Osteoblast (primary cell): ENCODE measurements around the gene KCNC1. TPM values are rescaled to one million over a fixed set of nuclear protein-coding genes. Genes with fewer than 3 reads are reported as not detected.

Experiments used
- DNase-seq: peaks from one replicate; pipeline ENCODE4 v3.0.0; 2011; ENCODE audit warnings: low spot score, mixed read lengths; ENCODE audit not compliant: insufficient read length; ENCODE audit errors: missing footprints
- H2AFZ ChIP-seq: 2 replicates; pipeline ENCODE4 v1.6.0; 2011; ENCODE audit warnings: mild to moderate bottlenecking, low read length
- H3K27ac ChIP-seq: 2 replicates; pipeline ENCODE4 v1.5.1; 2011; ENCODE audit warnings: mild to moderate bottlenecking, low read depth, low read length, moderate library complexity
- H3K27me3 ChIP-seq: 2 replicates; pipeline ENCODE4 v1.6.0; 2012; ENCODE audit warnings: mild to moderate bottlenecking, control low read depth, inconsistent platforms, low read length, moderate library complexity; ENCODE audit not compliant: insufficient read depth
- H3K36me3 ChIP-seq: 2 replicates; pipeline ENCODE4 v1.5.1; 2011; ENCODE audit warnings: mild to moderate bottlenecking, low read length, control low read depth, moderate library complexity; ENCODE audit not compliant: insufficient read depth
- H3K4me1 ChIP-seq: 2 replicates; pipeline ENCODE4 v1.5.1; 2011; ENCODE audit warnings: mild to moderate bottlenecking, low read length, control low read depth, moderate library complexity; ENCODE audit not compliant: insufficient read depth
- H3K4me2 ChIP-seq: 2 replicates; pipeline ENCODE4 v1.6.0; 2011; ENCODE audit warnings: mild to moderate bottlenecking, low read length; ENCODE audit not compliant: insufficient read depth
- H3K4me3 ChIP-seq: fragments of 200-600 bp; sonication (generic); 3 replicates; pipeline ENCODE4 v1.5.1; 2012; ENCODE audit warnings: mild to moderate bottlenecking, low read length, inconsistent platforms; ENCODE audit not compliant: insufficient read depth
- H3K79me2 ChIP-seq: 2 replicates; pipeline ENCODE4 v1.6.0; 2012; ENCODE audit warnings: mild to moderate bottlenecking, low read length, control low read depth, inconsistent platforms; ENCODE audit not compliant: insufficient read depth
- H3K9me3 ChIP-seq: 2 replicates; pipeline ENCODE4 v1.5.1; 2011; ENCODE audit warnings: low read depth, low read length, control low read depth
- H4K20me1 ChIP-seq: 2 replicates; pipeline ENCODE4 v1.6.0; 2012; ENCODE audit warnings: mild to moderate bottlenecking, low read length, control low read depth; ENCODE audit not compliant: insufficient read depth
- total RNA-seq: library from RNA; depleted of rRNA; stranded (reverse); fragments of >200 nt; gene quantifications from 2 replicates; pipeline ENCODE4 v1.2.3, GENCODE V29; 2012
- TF ChIP-seq, protein P1 (sequence below): IDR thresholded peaks from 2 replicates; pipeline ENCODE4 v1.5.1; 2011; ENCODE audit warnings: mild to moderate bottlenecking, low read depth, low read length, moderate library complexity; ENCODE audit errors: extremely low read depth

The KCNC1 gene
- total RNA-seq, 1 donor, result under 0.01 TPM

DNA sequence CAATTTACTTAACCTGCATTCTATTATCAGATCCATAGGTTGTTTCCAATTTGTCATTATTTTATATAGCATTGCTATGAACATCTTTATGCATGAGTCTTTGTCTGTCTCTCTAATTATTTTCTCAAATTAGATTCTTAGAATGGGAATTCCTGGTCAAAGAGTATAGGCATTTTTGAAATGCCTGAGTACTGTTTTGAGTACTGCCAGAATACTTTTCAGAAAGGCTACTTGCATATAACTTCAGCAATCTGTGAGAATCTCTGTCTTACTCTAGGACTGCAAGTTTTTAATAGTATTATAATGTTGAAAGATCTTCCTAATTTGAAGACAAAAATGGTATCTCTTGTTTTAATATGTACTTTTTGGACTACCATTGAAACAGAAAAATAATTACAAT lies 56.6 kb downstream of the KCNC1 start:
- TF ChIP-seq, protein P1, sequence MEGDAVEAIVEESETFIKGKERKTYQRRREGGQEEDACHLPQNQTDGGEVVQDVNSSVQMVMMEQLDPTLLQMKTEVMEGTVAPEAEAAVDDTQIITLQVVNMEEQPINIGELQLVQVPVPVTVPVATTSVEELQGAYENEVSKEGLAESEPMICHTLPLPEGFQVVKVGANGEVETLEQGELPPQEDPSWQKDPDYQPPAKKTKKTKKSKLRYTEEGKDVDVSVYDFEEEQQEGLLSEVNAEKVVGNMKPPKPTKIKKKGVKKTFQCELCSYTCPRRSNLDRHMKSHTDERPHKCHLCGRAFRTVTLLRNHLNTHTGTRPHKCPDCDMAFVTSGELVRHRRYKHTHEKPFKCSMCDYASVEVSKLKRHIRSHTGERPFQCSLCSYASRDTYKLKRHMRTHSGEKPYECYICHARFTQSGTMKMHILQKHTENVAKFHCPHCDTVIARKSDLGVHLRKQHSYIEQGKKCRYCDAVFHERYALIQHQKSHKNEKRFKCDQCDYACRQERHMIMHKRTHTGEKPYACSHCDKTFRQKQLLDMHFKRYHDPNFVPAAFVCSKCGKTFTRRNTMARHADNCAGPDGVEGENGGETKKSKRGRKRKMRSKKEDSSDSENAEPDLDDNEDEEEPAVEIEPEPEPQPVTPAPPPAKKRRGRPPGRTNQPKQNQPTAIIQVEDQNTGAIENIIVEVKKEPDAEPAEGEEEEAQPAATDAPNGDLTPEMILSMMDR, result no peak
- Histone ChIP-seq H4K20me1 (peaks cover 2% of the 10 kb centered on the region), H3K9me3 (no peaks in the 10 kb centered on the region), H3K27me3 (no peaks in the 10 kb centered on the region), H3K27ac (no peak overlapping the region), H3K4me1 (peaks cover 12% of the 10 kb centered on the region), H3K4me3 (no peak overlapping the region), H3K36me3 (no peaks in the 10 kb centered on the region), H2AFZ (no peak overlapping the region), H3K79me2 (no peaks in the 10 kb centered on the region), H3K4me2 (no peak overlapping the region)
- DNase-seq, result no peak

DNA sequence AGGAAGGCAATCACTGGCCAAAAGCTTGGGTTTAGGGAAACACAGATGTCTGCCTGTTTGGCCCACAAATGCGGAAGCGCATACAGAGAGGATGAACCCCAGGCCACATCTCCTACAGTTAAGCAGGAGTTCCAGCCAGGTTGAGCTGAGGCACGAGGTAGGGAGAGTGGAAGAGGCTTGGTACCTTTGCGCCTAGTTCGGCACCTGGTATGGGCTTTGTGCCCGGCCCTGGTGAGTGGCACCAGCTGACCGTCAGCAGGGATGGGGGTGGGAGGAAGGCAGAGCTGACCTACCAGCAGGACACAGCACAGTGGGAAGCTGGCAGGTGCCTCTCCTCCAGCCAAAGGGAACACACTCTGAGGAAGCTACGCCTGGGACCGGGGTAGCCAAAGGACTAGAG lies 57.6 kb downstream of the KCNC1 start:
- Histone ChIP-seq H3K36me3 (no peaks in the 10 kb centered on the region), H3K27me3 (no peaks in the 10 kb centered on the region), H3K9me3 (no peaks in the 10 kb centered on the region), H4K20me1 (peaks cover 2% of the 10 kb centered on the region), H3K79me2 (no peaks in the 10 kb centered on the region), H2AFZ (no peak overlapping the region), H3K4me1 (peaks cover 3% of the 10 kb centered on the region), H3K4me2 (no peak overlapping the region), H3K4me3 (no peak overlapping the region), H3K27ac (no peak overlapping the region)
- no peak for DNase-seq
- TF ChIP-seq, protein P1, result no peak

DNA sequence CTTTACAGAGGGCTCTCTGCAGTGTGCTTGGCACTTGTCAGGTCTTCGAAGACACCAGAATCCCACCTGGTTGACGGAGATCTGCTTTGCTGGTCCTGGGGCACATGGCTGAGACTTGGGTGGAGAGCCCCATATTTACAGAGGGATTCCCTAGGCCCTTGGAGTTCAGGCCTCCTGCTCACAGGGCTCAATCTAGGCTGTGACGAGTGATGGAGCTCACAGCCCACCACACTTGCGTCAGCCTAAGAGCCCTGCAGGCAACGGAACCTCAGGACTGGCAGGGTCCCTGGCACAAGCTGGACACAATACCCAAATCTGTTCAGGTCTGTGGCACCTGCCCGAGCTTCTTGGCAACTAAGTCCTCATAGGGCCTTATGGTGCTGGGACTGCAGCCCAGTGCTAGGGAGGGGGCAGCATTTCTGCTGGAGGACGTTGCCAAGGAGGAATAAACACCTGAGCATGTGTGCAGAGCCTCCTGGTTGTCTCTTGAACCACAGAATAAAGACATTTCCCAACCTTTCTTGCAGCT lies 59.1 kb downstream of the KCNC1 start:
- no peak for DNase-seq
- Histone ChIP-seq H3K9me3 (no peaks in the 10 kb centered on the region), H2AFZ (no peak overlapping the region), H3K4me2 (no peak overlapping the region), H4K20me1 (peaks cover 2% of the 10 kb centered on the region), H3K27me3 (no peaks in the 10 kb centered on the region), H3K79me2 (no peaks in the 10 kb centered on the region), H3K36me3 (no peaks in the 10 kb centered on the region), H3K4me3 (no peak overlapping the region), H3K4me1 (no peaks in the 10 kb centered on the region), H3K27ac (no peak overlapping the region)
- TF ChIP-seq, protein P1, result no peak

DNA sequence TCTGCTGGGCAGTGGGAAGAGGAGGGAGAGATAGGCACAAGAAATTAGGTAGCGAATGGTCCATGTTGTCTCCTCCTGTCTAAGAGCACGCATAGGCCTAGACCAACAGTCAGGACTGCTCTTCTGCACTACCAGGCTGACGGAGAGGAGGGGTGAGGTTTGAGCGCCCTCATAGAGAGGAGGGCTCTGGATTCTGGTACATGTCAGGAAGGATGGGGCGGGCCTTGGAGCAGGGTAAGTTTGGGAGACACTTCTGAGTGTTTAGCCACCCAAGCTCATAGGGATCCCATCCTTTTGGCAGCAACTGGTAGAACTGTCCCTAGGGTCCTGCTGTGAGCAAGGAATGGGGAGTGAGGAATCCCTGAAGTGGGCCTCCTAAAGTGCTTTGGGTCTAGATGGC lies 60.4 kb downstream of the KCNC1 start:
- Histone ChIP-seq H3K36me3 (no peaks in the 10 kb centered on the region), H3K27ac (no peak overlapping the region), H3K4me3 (no peak overlapping the region), H3K4me2 (no peak overlapping the region), H3K27me3 (no peaks in the 10 kb centered on the region), H3K4me1 (no peaks in the 10 kb centered on the region), H3K9me3 (no peaks in the 10 kb centered on the region), H2AFZ (no peak overlapping the region), H3K79me2 (no peaks in the 10 kb centered on the region), H4K20me1 (peaks cover 2% of the 10 kb centered on the region)
- DNase-seq, result no peak
- TF ChIP-seq, protein P1, result no peak
